ENCODE measurements around the gene ALLC.
"Not testable (repeated sequence)": the region's sequence is repeated elsewhere in the genome, so short reads cannot be mapped to it uniquely, and the experiment has no call there.

The ALLC gene

GRCh38 chr2:3626812-3627499 lies 31.0 kb upstream of the ALLC start:
- no peak for DNase-seq

- no peak for DNase-seq
These were observed 30.4 kb upstream of the ALLC start for GRCh38 chr2:3627500-3628100.

- DNase-seq = no peak
These were observed 29.7 kb upstream of the ALLC start for GRCh38 chr2:3628241-3628679.

GRCh38 chr2:3628800-3629199 lies 29.2 kb upstream of the ALLC start:
- peak; percentile 67 to 87 for DNase-seq

- no peak for DNase-seq
These were observed 27.4 kb upstream of the ALLC start for GRCh38 chr2:3630631-3631030.

GRCh38 chr2:3631161-3631850 lies 26.7 kb upstream of the ALLC start:
- no peak for DNase-seq

- no peak for DNase-seq
These were observed 25.9 kb upstream of the ALLC start for GRCh38 chr2:3631851-3632659.

- peak in 1 of 2 experiments; percentile 53 for DNase-seq
These were observed 24.7 kb upstream of the ALLC start for GRCh38 chr2:3633089-3633981.

GRCh38 chr2:3633982-3634595 lies 23.9 kb upstream of the ALLC start:
- no peak for DNase-seq

- DNase-seq = no peak
These were observed 23.3 kb upstream of the ALLC start for GRCh38 chr2:3634596-3635121.

- DNase-seq = no peak
These were observed 22.6 kb upstream of the ALLC start for GRCh38 chr2:3635171-3635974.

- DNase-seq = not testable (repeated sequence)
These were observed 22.0 kb upstream of the ALLC start for GRCh38 chr2:3635975-3636327.

GRCh38 chr2:3636586-3637310 lies 21.3 kb upstream of the ALLC start:
- no peak for DNase-seq

GRCh38 chr2:3637311-3637675 lies 20.7 kb upstream of the ALLC start:
- no peak for DNase-seq

- DNase-seq = no peak
These were observed 20.1 kb upstream of the ALLC start for GRCh38 chr2:3637692-3638455.

GRCh38 chr2:3638456-3638810 lies 19.6 kb upstream of the ALLC start:
- no peak for DNase-seq

- no peak for DNase-seq
These were observed 18.9 kb upstream of the ALLC start for GRCh38 chr2:3639015-3639630.

- DNase-seq = no peak
These were observed 18.3 kb upstream of the ALLC start for GRCh38 chr2:3639653-3640052.

- DNase-seq = no peak
These were observed 16.8 kb upstream of the ALLC start for GRCh38 chr2:3641181-3641580.
